Activated B cell treated with CpG ODN at 0.5 μM for 24 hours (primary cell): ENCODE results near the gene ICE2. TPM values are rescaled to one million over a fixed set of nuclear protein-coding genes. Genes with fewer than 3 reads are reported as not detected.

Experiments
- ATAC-seq: fragments of 200-7000 bp; cut with Tn5 transposase; one replicate; pipeline ENCODE4 v1.10.0; 2021; ENCODE audit warnings: low read depth, mild to moderate bottlenecking, moderate library complexity
- CTCF ChIA-PET: fragments of 350-600 bp; sonication (Branson Sonifier 250); formaldehyde crosslinking; loops from one replicate; lab custom pipeline; 2021; ENCODE audit warnings: antibody characterized with exemption; lab: Charles Lee
- POLR2A ChIA-PET: fragments of 350-600 bp; sonication (Branson Sonifier 250); formaldehyde crosslinking; loops from one replicate; lab custom pipeline; 2021; ENCODE audit warnings: antibody characterized with exemption; lab: Charles Lee
- DNase-seq: peaks from one replicate; pipeline ENCODE4 v3.0.0; 2022
- H3K27ac Mint-ChIP-seq: one replicate; pipeline ENCODE4 v1.8.0; 2020; ENCODE audit warnings: mixed read lengths
- H3K27me3 Mint-ChIP-seq: one replicate; pipeline ENCODE4 v1.8.0; 2021; ENCODE audit warnings: mixed read lengths
- H3K36me3 Mint-ChIP-seq: one replicate; pipeline ENCODE4 v1.8.0; 2021; ENCODE audit warnings: low read depth, mixed read lengths
- H3K4me1 Mint-ChIP-seq: one replicate; pipeline ENCODE4 v1.8.0; 2021; ENCODE audit warnings: mixed read lengths
- H3K4me3 Mint-ChIP-seq: one replicate; pipeline ENCODE4 v1.8.0; 2020; ENCODE audit warnings: mild to moderate bottlenecking, mixed read lengths
- H3K9me3 Mint-ChIP-seq: one replicate; pipeline ENCODE4 v1.8.0; 2020; ENCODE audit warnings: mixed read lengths
- CTCF ChIP-seq: fragments of 200-600 bp; IDR thresholded peaks from one replicate; pipeline ENCODE4 v1.8.0; 2022; ENCODE audit warnings: antibody characterized with exemption, mild to moderate bottlenecking
- intact Hi-C: fragments of 100-400 bp; cut with micrococcal nuclease; formaldehyde crosslinking; loops from one replicate; pipeline ENCODE4 v1.15.1; 2024
- total RNA-seq: library from RNA; stranded (reverse); gene quantifications from 2 replicates; pipeline ENCODE4 v1.2.3, GENCODE V29; 2022

ICE2 gene
- total RNA-seq, 1 donor from 2014 or later, result 78.0 TPM

- DNase-seq, result no peak
- no peaks in the 10 kb centered on the region for H3K9me3 Mint-ChIP-seq
- H3K27ac Mint-ChIP-seq, result no peak overlapping the region
- peaks cover 11% of the 10 kb centered on the region for H3K4me1 Mint-ChIP-seq
- ATAC-seq, result no peak
- peaks cover 13% of the 10 kb centered on the region for H3K36me3 Mint-ChIP-seq
- no peaks in the 10 kb centered on the region for H3K27me3 Mint-ChIP-seq
- CTCF ChIA-PET, result no interaction called here
- no peak overlapping the region for H3K4me3 Mint-ChIP-seq
- POLR2A ChIA-PET, result no interaction called here
- no peak for TF ChIP-seq CTCF
- intact Hi-C loops, result no loop called here
Observed at GRCh38 chr15:60525341-60526039, 46.5 kb upstream of the ICE2 start.

GRCh38 chr15:60523056-60523455, 44.1 kb upstream of the ICE2 start:
- POLR2A ChIA-PET, result no interaction called here

GRCh38 chr15:60520825-60521368, 42.0 kb upstream of the ICE2 start:
- ChIA-PET POLR2A (interaction anchor here (1.3 to 1.5 kb wide), 2 partner anchors 41 to 160 kb away, joined by 3 to 4 read pairs; partner anchors contain the start of gene ICE2), CTCF (interaction anchor here (0.6 to 6.9 kb wide), 30 partner anchors 8 to 831 kb away, joined by 3 to 140 read pairs (median 4); partner anchors contain the start of gene ANXA2)
- peak; percentile 95 for ATAC-seq
- DNase-seq, result peak; percentile 51
- H3K36me3 Mint-ChIP-seq, result no peaks in the 10 kb centered on the region
- no peaks in the 10 kb centered on the region for H3K27me3 Mint-ChIP-seq
- peaks cover 12% of the 10 kb centered on the region for H3K4me1 Mint-ChIP-seq
- intact Hi-C loops, result loop anchor here (1.0 to 5.0 kb wide), 7 partner anchors 14 to 832 kb away; partner anchors contain the start of gene BNIP2
- H3K27ac Mint-ChIP-seq, result no peak overlapping the region
- peak overlapping the region; percentile 17 for H3K4me3 Mint-ChIP-seq
- H3K9me3 Mint-ChIP-seq, result no peaks in the 10 kb centered on the region
- TF ChIP-seq CTCF, result peak; percentile 100

More at GRCh38 chr15:60523056-60523455, 44.1 kb upstream of the ICE2 start:
- no peak for TF ChIP-seq CTCF
- CTCF ChIA-PET, result interaction anchor here (5.9 kb wide), 1 partner anchor 15 kb away, joined by 90 read pairs; no protein-coding TSS in a partner anchor
- intact Hi-C loops, result loop anchor here (5.0 kb wide), 2 partner anchors 44 to 606 kb away; no protein-coding TSS in a partner anchor
- H3K4me3 Mint-ChIP-seq, result no peak overlapping the region
- peaks cover 12% of the 10 kb centered on the region for H3K4me1 Mint-ChIP-seq
- no peaks in the 10 kb centered on the region for H3K9me3 Mint-ChIP-seq
- H3K36me3 Mint-ChIP-seq, result peaks cover 2% of the 10 kb centered on the region
- DNase-seq, result no peak
- H3K27ac Mint-ChIP-seq, result no peak overlapping the region
- no peaks in the 10 kb centered on the region for H3K27me3 Mint-ChIP-seq
- ATAC-seq, result no peak

- no peak for DNase-seq
- CTCF ChIA-PET, result interaction anchor here (0.6 to 6.9 kb wide), 28 partner anchors 9 to 830 kb away, joined by 3 to 140 read pairs (median 4); partner anchors contain the start of gene ANXA2
- Mint-ChIP-seq H3K27me3 (no peaks in the 10 kb centered on the region), H3K36me3 (no peaks in the 10 kb centered on the region), H3K27ac (no peak overlapping the region), H3K4me1 (peaks cover 12% of the 10 kb centered on the region), H3K9me3 (no peaks in the 10 kb centered on the region), H3K4me3 (peak overlapping the region; percentile 17)
- no peak for TF ChIP-seq CTCF
- intact Hi-C loops, result loop anchor here (1.0 to 5.0 kb wide), 7 partner anchors 13 to 831 kb away; partner anchors contain the start of gene BNIP2
- peak; percentile 57 for ATAC-seq
- POLR2A ChIA-PET, result interaction anchor here (0.5 to 1.5 kb wide), 3 partner anchors 41 to 159 kb away, joined by 3 to 4 read pairs (median 4); partner anchors contain the start of gene ICE2
Observed at GRCh38 chr15:60520013-60520824, 41.3 kb upstream of the ICE2 start.
